PFSK-1 (cell line): ENCODE measurements around the gene BNIP2.

ENCODE experiments used
- FOXP2 ChIP-seq: optimal IDR thresholded peaks from 2 replicates; pipeline ENCODE3; 2011; ENCODE audit warnings: borderline replicate concordance, control low read depth, inconsistent platforms; ENCODE audit not compliant: insufficient read depth; ENCODE audit errors: extremely low read length, extremely low read depth
- POLR2AphosphoS5 ChIP-seq: IDR thresholded peaks from 2 replicates; pipeline ENCODE4 v1.6.1; 2012; ENCODE audit warnings: low read depth, mild to moderate bottlenecking, control low read depth, low read length, moderate library complexity
- REST ChIP-seq, 2 experiments: IDR thresholded peaks; 2 replicates each; pipeline versions ENCODE4 v1.6.1 to v1.8.0; 2011 to 2012; ENCODE audit warnings: low read depth in 2 of 2, low read length in 2 of 2, control low read depth in 1 of 2, inconsistent platforms in 1 of 2, mild to moderate bottlenecking in 1 of 2, moderate library complexity in 1 of 2; ENCODE audit not compliant: insufficient read depth in 1 of 2

GRCh38 chr15:59685737-59686297 is 3.3 kb downstream of the BNIP2 start:
- no peak for TF ChIP-seq POLR2AphosphoS5
- TF ChIP-seq REST (IDR thresholded peaks at IDR 0.05; ENCODE audit: insufficient read depth in 1 of 2, low read depth in 2 of 2, low read length in 2 of 2), result no peak
- TF ChIP-seq FOXP2, result no peak
